GM12878 (cell line): Measurements from ENCODE around the gene TMTC1. TPM values are rescaled to one million over a fixed set of nuclear protein-coding genes. Genes with fewer than 3 reads are reported as not detected.

Source experiments
- CBX3 ChIP-seq: fragments of 200-600 bp; sonication (generic); IDR thresholded peaks from 2 replicates; pipeline ENCODE4 v1.6.1; 2016; ENCODE audit warnings: low read depth, borderline replicate concordance
- CEBPB ChIP-seq, 2 experiments: fragments of 150-350 bp in 1 of 2; IDR thresholded peaks; 2 replicates each; pipeline ENCODE4 v1.6.1; 2012 to 2014; ENCODE audit warnings: low read depth in 2 of 2, low read length in 2 of 2, borderline replicate concordance in 1 of 2, inconsistent platforms in 1 of 2
- GABPA ChIP-seq: IDR thresholded peaks from 2 replicates; pipeline ENCODE4 v1.6.1; 2014; ENCODE audit warnings: antibody characterized with exemption, low read depth, mild to moderate bottlenecking, inconsistent platforms
- PRDM15 ChIP-seq: fragments of 450-650 bp; formaldehyde crosslinking; IDR thresholded peaks from 2 replicates; pipeline ENCODE4 v1.4.0; 2020; ENCODE audit warnings: mild to moderate bottlenecking, moderate library complexity
- ZNF592 ChIP-seq: fragments of 450-650 bp; IDR thresholded peaks from 2 replicates; pipeline ENCODE4 v1.6.1; 2017; ENCODE audit warnings: mild to moderate bottlenecking, moderate library complexity
- polyA plus RNA-seq, 11 experiments: library from polyadenylated mRNA; depleted of rRNA in 4 of 11; unstranded in 6 of 11; stranded (reverse) in 5 of 11; fragments of >200 nt; fragmentation: Nextera tagmentation in 4 of 11; fragmentation: Illumina TruSeq in 1 of 11; extraction: Ambion mirVana in 4 of 11; extraction: Trizol in 1 of 11; gene quantifications; 1 replicate in 1 of 11; 2 replicates in 10 of 11; pipeline versions ENCODE4 v1.2.1 to v1.2.3, GENCODE V29; 2011 to 2016; ENCODE audit warnings: inconsistent platforms in 2 of 11, missing spikeins in 2 of 11, low read depth in 1 of 11
- total RNA-seq, 4 experiments: library from RNA; depleted of rRNA in 3 of 4; stranded (reverse); fragments of >200 nt in 3 of 4; fragmentation: Illumina TruSeq in 1 of 4; extraction: Trizol in 1 of 4; gene quantifications; 2 replicates each; pipeline versions ENCODE4 v1.2.1 to v1.2.3, GENCODE V29; 2013 to 2021

The TMTC1 gene
- total and polyA plus RNA-seq, 10 of the 15 experiments (the other 5 are each of a cell fraction or from before 2014, with no cell fraction given): 0.10 to 20.9 (median 0.57) TPM

GRCh38 chr12:29830391-29830790, 46.6 kb upstream of the TMTC1 start (continued):
- TF ChIP-seq PRDM15 (CRISPR knock-in tag) (no peak), ZNF592 (no peak), GABPA (no peak), CBX3 (no peak), CEBPB (IDR thresholded peaks at IDR 0.05; ENCODE audit: borderline replicate concordance in 1 of 2, low read depth in 2 of 2, low read length in 2 of 2) (no peak)
